DND-41 (cell line): ENCODE results near the gene NEK2.

Experiments
- CTCF ChIP-seq: IDR thresholded peaks from 2 replicates; pipeline ENCODE4 v1.5.1; 2012; ENCODE audit warnings: borderline replicate concordance, low read length, moderate library complexity, mild to moderate bottlenecking; ENCODE audit not compliant: poor library complexity, severe bottlenecking; ENCODE audit errors: extremely low read depth
- EZH2 ChIP-seq: IDR thresholded peaks from 3 replicates; pipeline ENCODE4 v1.6.1; 2012; ENCODE audit warnings: borderline replicate concordance, low read depth, mild to moderate bottlenecking, moderate library complexity, low read length, inconsistent platforms; ENCODE audit not compliant: severe bottlenecking

- TF ChIP-seq CTCF (no peak), EZH2 (no peak)
Measured at GRCh38 chr1:211638246-211638645, 37.2 kb downstream of the NEK2 start.
